Adipocyte (in vitro differentiated cells): ENCODE measurements around the gene PSG7.
"Not testable (repeated sequence)": the region's sequence is repeated elsewhere in the genome, so short reads cannot be mapped to it uniquely, and the experiment has no call there.

Experiments used
- DNase-seq: peaks from one replicate; pipeline ENCODE4 v3.0.0-alpha.2; 2015; ENCODE audit warnings: low read depth
- H3K27me3 ChIP-seq: replicated peaks from 2 replicates; pipeline ENCODE4 v1.7.0; 2013; ENCODE audit warnings: mild to moderate bottlenecking, low read length, moderate library complexity; ENCODE audit not compliant: control insufficient read depth, insufficient read depth
- H3K36me3 ChIP-seq: 2 replicates; pipeline ENCODE4 v1.7.0; 2013; ENCODE audit warnings: low read length, mild to moderate bottlenecking, moderate library complexity; ENCODE audit not compliant: control insufficient read depth, insufficient read depth, severe bottlenecking
- H3K4me1 ChIP-seq: 2 replicates; pipeline ENCODE4 v1.7.0; 2013; ENCODE audit warnings: mild to moderate bottlenecking, low read length, moderate library complexity; ENCODE audit not compliant: control insufficient read depth, insufficient read depth
- H3K4me3 ChIP-seq: 2 replicates; pipeline ENCODE4 v1.7.0; 2013; ENCODE audit warnings: mild to moderate bottlenecking, low read length, moderate library complexity
- H3K9ac ChIP-seq: 2 replicates; pipeline ENCODE4 v1.7.0; 2013; ENCODE audit warnings: mild to moderate bottlenecking, low read length, moderate library complexity
- H3K9me3 ChIP-seq: 2 replicates; pipeline ENCODE4 v1.7.0; 2013; ENCODE audit warnings: mild to moderate bottlenecking, low read length, moderate library complexity; ENCODE audit not compliant: control insufficient read depth

Gene PSG7

GRCh38 chr19:42937107-42937506, at the start of gene PSG7:
Gene PSG7, minus strand, starts transcription at chr19:42937207. Its CDS starts 131 bp downstream, at chr19:42937076.
- H3K9me3 ChIP-seq, H3K27me3 ChIP-seq, H3K4me3 ChIP-seq, DNase-seq, H3K9ac ChIP-seq, H3K36me3 ChIP-seq, H3K4me1 ChIP-seq: not testable (repeated sequence)

- H3K36me3 ChIP-seq: no peaks in the 10 kb centered on the region
- H3K4me1 ChIP-seq: no peaks in the 10 kb centered on the region
- no peak overlapping the region for H3K9ac ChIP-seq
- H3K27me3 ChIP-seq: no peaks in the 10 kb centered on the region
- peak; percentile 29 for DNase-seq
- H3K4me3 ChIP-seq: no peak overlapping the region
- no peaks in the 10 kb centered on the region for H3K9me3 ChIP-seq
These were observed 48.6 kb upstream of the PSG7 start for GRCh38 chr19:42985588-42985987.

GRCh38 chr19:42982111-42982510, 45.1 kb upstream of the PSG7 start:
- H3K36me3 ChIP-seq, DNase-seq, H3K4me3 ChIP-seq, H3K9me3 ChIP-seq, H3K9ac ChIP-seq, H3K4me1 ChIP-seq, H3K27me3 ChIP-seq: not testable (repeated sequence)

GRCh38 chr19:42971451-42971850, 34.4 kb upstream of the PSG7 start:
- H3K4me1 ChIP-seq, H3K4me3 ChIP-seq, H3K9ac ChIP-seq, DNase-seq, H3K36me3 ChIP-seq, H3K9me3 ChIP-seq, H3K27me3 ChIP-seq: not testable (repeated sequence)

GRCh38 chr19:42965176-42965575, 28.2 kb upstream of the PSG7 start:
- H3K36me3 ChIP-seq: no peaks in the 10 kb centered on the region
- no peaks in the 10 kb centered on the region for H3K4me1 ChIP-seq
- H3K9ac ChIP-seq: no peak overlapping the region
- H3K9me3 ChIP-seq: no peaks in the 10 kb centered on the region
- no peaks in the 10 kb centered on the region for H3K27me3 ChIP-seq
- DNase-seq: peak; percentile 43
- H3K4me3 ChIP-seq: no peak overlapping the region

- no peaks in the 10 kb centered on the region for H3K4me1 ChIP-seq
- H3K4me3 ChIP-seq: no peak overlapping the region
- peak; percentile 7 for DNase-seq
- no peaks in the 10 kb centered on the region for H3K9me3 ChIP-seq
- H3K36me3 ChIP-seq: no peaks in the 10 kb centered on the region
- no peak overlapping the region for H3K9ac ChIP-seq
- H3K27me3 ChIP-seq: no peaks in the 10 kb centered on the region
These were observed 24.1 kb upstream of the PSG7 start for GRCh38 chr19:42961119-42961518.

GRCh38 chr19:42952126-42952525, 15.1 kb upstream of the PSG7 start:
- H3K4me1 ChIP-seq: not testable (repeated sequence)

GRCh38 chr19:42951476-42951875, 14.5 kb upstream of the PSG7 start:
- not testable (repeated sequence) for H3K36me3 ChIP-seq, DNase-seq, H3K4me1 ChIP-seq, H3K4me3 ChIP-seq, H3K9me3 ChIP-seq, H3K9ac ChIP-seq, H3K27me3 ChIP-seq

More at GRCh38 chr19:42952126-42952525, 15.1 kb upstream of the PSG7 start:
- not testable (repeated sequence) for H3K9ac ChIP-seq, H3K27me3 ChIP-seq, H3K36me3 ChIP-seq, DNase-seq, H3K9me3 ChIP-seq, H3K4me3 ChIP-seq

GRCh38 chr19:42942187-42942789, 5.3 kb upstream of the PSG7 start:
- DNase-seq: no peak
- H3K4me3 ChIP-seq: no peak overlapping the region
- H3K27me3 ChIP-seq: no peaks in the 10 kb centered on the region
- H3K4me1 ChIP-seq: no peaks in the 10 kb centered on the region
- H3K9me3 ChIP-seq: no peaks in the 10 kb centered on the region
- no peaks in the 10 kb centered on the region for H3K36me3 ChIP-seq
- H3K9ac ChIP-seq: no peak overlapping the region

- H3K4me1 ChIP-seq, H3K4me3 ChIP-seq, H3K9me3 ChIP-seq, H3K27me3 ChIP-seq, DNase-seq, H3K36me3 ChIP-seq, H3K9ac ChIP-seq: not testable (repeated sequence)
These were observed 2.3 kb downstream of the PSG7 start for GRCh38 chr19:42934726-42935125.

GRCh38 chr19:42934183-42934582, 2.8 kb downstream of the PSG7 start:
- H3K27me3 ChIP-seq, H3K4me1 ChIP-seq, H3K9ac ChIP-seq, DNase-seq, H3K9me3 ChIP-seq, H3K4me3 ChIP-seq, H3K36me3 ChIP-seq: not testable (repeated sequence)

- DNase-seq, H3K4me1 ChIP-seq, H3K36me3 ChIP-seq, H3K27me3 ChIP-seq, H3K9me3 ChIP-seq, H3K4me3 ChIP-seq, H3K9ac ChIP-seq: not testable (repeated sequence)
These were observed 3.6 kb downstream of the PSG7 start for GRCh38 chr19:42933412-42933811.
